ENCODE measurements around the gene SPTLC1. TPM values are rescaled to one million over a fixed set of nuclear protein-coding genes. Genes with fewer than 3 reads are reported as not detected.
"Not testable (repeated sequence)": the region's sequence is repeated elsewhere in the genome, so short reads cannot be mapped to it uniquely, and the experiment has no call there.

The SPTLC1 gene
- total RNA-seq, 2 donors from 2014 or later: 40.6 to 41.8 TPM

- no peak overlapping the region for H3K27ac ChIP-seq
- DNase-seq (ENCODE audit: low spot score): no peak
- H3K4me3 ChIP-seq: peak overlapping the region; percentile 28 to 51
- no peaks in the 10 kb centered on the region for H3K36me3 ChIP-seq
- H3K27me3 ChIP-seq: no peaks in the 10 kb centered on the region
- no peaks in the 10 kb centered on the region for H3K9me3 ChIP-seq
- no peak for TF ChIP-seq CTCF (IDR thresholded peaks at IDR 0.05)
- H3K4me1 ChIP-seq: peaks cover 0 to 17% of the 10 kb centered on the region in 2 donors
Measured at GRCh38 chr9:92140754-92141143, 25.5 kb upstream of the SPTLC1 start.

- H3K4me3 ChIP-seq: peak overlapping the region in 1 of 2 donors; percentile 51
- no peak overlapping the region for H3K27ac ChIP-seq
- peaks cover 0 to 17% of the 10 kb centered on the region in 2 donors for H3K4me1 ChIP-seq
- H3K36me3 ChIP-seq: no peaks in the 10 kb centered on the region
- peak; percentile 90 for DNase-seq (ENCODE audit: low spot score)
- H3K27me3 ChIP-seq: no peaks in the 10 kb centered on the region
- peak; percentile 87 to 95 for TF ChIP-seq CTCF (IDR thresholded peaks at IDR 0.05)
- no peaks in the 10 kb centered on the region for H3K9me3 ChIP-seq
Measured at GRCh38 chr9:92140074-92140753, 25.0 kb upstream of the SPTLC1 start.

GRCh38 chr9:92138960-92139540, 23.8 kb upstream of the SPTLC1 start:
- H3K9me3 ChIP-seq; DNase-seq (ENCODE audit: low spot score); H3K4me3 ChIP-seq; H3K36me3 ChIP-seq; H3K27me3 ChIP-seq; H3K27ac ChIP-seq: not testable (repeated sequence)
- peaks cover 0 to 20% of the 10 kb centered on the region in 2 donors for H3K4me1 ChIP-seq

GRCh38 chr9:92138157-92138959, 23.1 kb upstream of the SPTLC1 start:
- DNase-seq (ENCODE audit: low spot score): peak; percentile 66
- peak; percentile 91 to 98 for TF ChIP-seq CTCF (IDR thresholded peaks at IDR 0.05)

GRCh38 chr9:92136184-92136858, 21.1 kb upstream of the SPTLC1 start:
- no peaks in the 10 kb centered on the region for H3K36me3 ChIP-seq
- no peaks in the 10 kb centered on the region for H3K9me3 ChIP-seq
- no peaks in the 10 kb centered on the region for H3K27me3 ChIP-seq
- no peak overlapping the region for H3K4me3 ChIP-seq
- no peak overlapping the region for H3K27ac ChIP-seq
- TF ChIP-seq CTCF (IDR thresholded peaks at IDR 0.05): no peak
- DNase-seq (ENCODE audit: low spot score): peak; percentile 43
- peaks cover 0 to 21% of the 10 kb centered on the region in 2 donors for H3K4me1 ChIP-seq

More at GRCh38 chr9:92138157-92138959, 23.1 kb upstream of the SPTLC1 start:
- Histone ChIP-seq H3K9me3 (no peaks in the 10 kb centered on the region), H3K36me3 (no peaks in the 10 kb centered on the region), H3K27ac (no peak overlapping the region), H3K27me3 (no peaks in the 10 kb centered on the region), H3K4me3 (no peak overlapping the region), H3K4me1 (peaks cover 0 to 26% of the 10 kb centered on the region in 2 donors)

Data from right atrium auricular region (tissue), 2 donors.